Colon (tissue), 2 donors: ENCODE measurements around the gene UQCRQ.
"Not testable (repeated sequence)": the region's sequence is repeated elsewhere in the genome, so short reads cannot be mapped to it uniquely, and the experiment has no call there.

Experiments used
- FAIRE-seq: peaks from 2 replicates; lab custom pipeline; 2012; peaks lifted over from hg19 to GRCh38; lab: Jason Lieb, UNC
- donor health status: control.
- donor health status: control.

UQCRQ gene

GRCh38 chr5:132832612-132833011 lies 33.8 kb upstream of the UQCRQ start:
- FAIRE-seq: no peak

- FAIRE-seq: no peak
These were observed 32.4 kb upstream of the UQCRQ start for GRCh38 chr5:132834057-132834456.

- FAIRE-seq: no peak
These were observed 29.6 kb upstream of the UQCRQ start for GRCh38 chr5:132836852-132837251.

GRCh38 chr5:132837868-132838267 lies 28.6 kb upstream of the UQCRQ start:
- FAIRE-seq: no peak

- no peak for FAIRE-seq
These were observed 27.7 kb upstream of the UQCRQ start for GRCh38 chr5:132838516-132839282.

- no peak for FAIRE-seq
These were observed 26.8 kb upstream of the UQCRQ start for GRCh38 chr5:132839426-132840301.

- FAIRE-seq: no peak
These were observed 26.1 kb upstream of the UQCRQ start for GRCh38 chr5:132840313-132840712.

GRCh38 chr5:132840896-132841295 lies 25.5 kb upstream of the UQCRQ start:
- FAIRE-seq: no peak

GRCh38 chr5:132841305-132841704 lies 25.1 kb upstream of the UQCRQ start:
- no peak for FAIRE-seq

- FAIRE-seq: no peak
These were observed 18.2 kb upstream of the UQCRQ start for GRCh38 chr5:132848270-132848669.

GRCh38 chr5:132849347-132849746 lies 17.1 kb upstream of the UQCRQ start:
- no peak for FAIRE-seq

GRCh38 chr5:132850066-132850465 lies 16.4 kb upstream of the UQCRQ start:
- no peak for FAIRE-seq

- FAIRE-seq: no peak
These were observed 13.1 kb upstream of the UQCRQ start for GRCh38 chr5:132853323-132853722.

GRCh38 chr5:132853790-132854189 lies 12.7 kb upstream of the UQCRQ start:
- no peak for FAIRE-seq

GRCh38 chr5:132854301-132854700 lies 12.1 kb upstream of the UQCRQ start:
- no peak for FAIRE-seq

- FAIRE-seq: not testable (repeated sequence)
These were observed 11.4 kb upstream of the UQCRQ start for GRCh38 chr5:132854992-132855391.

- no peak for FAIRE-seq
These were observed 10.4 kb upstream of the UQCRQ start for GRCh38 chr5:132856011-132856410.

- no peak for FAIRE-seq
These were observed 6.5 kb upstream of the UQCRQ start for GRCh38 chr5:132859889-132860437.

GRCh38 chr5:132860742-132861141 lies 5.7 kb upstream of the UQCRQ start:
- FAIRE-seq: no peak

- no peak for FAIRE-seq
These were observed 637 bp upstream of the UQCRQ start for GRCh38 chr5:132865668-132866341.

GRCh38 chr5:132867046-132867451 lies 607 bp downstream of the UQCRQ start:
- no peak for FAIRE-seq

GRCh38 chr5:132868754-132869153 lies 2.3 kb downstream of the UQCRQ start:
- no peak for FAIRE-seq
